Caco-2 (cell line): ENCODE data around the gene BEAN1. TPM values are rescaled to one million over a fixed set of nuclear protein-coding genes. Genes with fewer than 3 reads are reported as not detected.

Source experiments
- BruUV-seq: library from RNA; stranded (reverse); fragments of 400-500 nt; replicated peaks from 2 replicates; lab custom pipeline; 2021; lab: Mats Ljungman, UMichigan
- CTCF ChIA-PET: fragments of 300-600 bp; sonication (Branson Sonifier 250); formaldehyde crosslinking; loops from one replicate; lab custom pipeline; 2022; ENCODE audit warnings: antibody characterized with exemption; lab: Charles Lee
- POLR2A ChIA-PET: fragments of 300-600 bp; sonication (Branson Sonifier 250); formaldehyde crosslinking; loops from one replicate; lab custom pipeline; 2022; ENCODE audit warnings: antibody characterized with exemption; lab: Charles Lee
- DNase-seq, 2 experiments: peaks; one replicate each; pipeline versions ENCODE4 v3.0.0 to v3.0.0-alpha.2; 2020 to 2022
- H3K27me3 ChIP-seq: replicated peaks from 2 replicates; pipeline ENCODE4 v1.6.0; 2011; ENCODE audit warnings: low read length; ENCODE audit not compliant: control insufficient read depth, insufficient read depth
- H3K36me3 ChIP-seq: 2 replicates; pipeline ENCODE4 v1.5.1; 2011; ENCODE audit warnings: low read length; ENCODE audit not compliant: control insufficient read depth, insufficient read depth
- H3K4me1 ChIP-seq: fragments of 250-450 bp; sonication (Bioruptor Pico); 2 replicates; pipeline ENCODE4 v1.5.1; 2020; ENCODE audit warnings: mild to moderate bottlenecking
- H3K4me3 ChIP-seq: 2 replicates; pipeline ENCODE4 v1.5.1; 2011; ENCODE audit warnings: low read depth, mild to moderate bottlenecking, control low read depth, low read length
- H3K9me3 ChIP-seq: fragments of 250-450 bp; sonication (Bioruptor Pico); 2 replicates; pipeline ENCODE4 v1.5.1; 2020; ENCODE audit warnings: mild to moderate bottlenecking, moderate library complexity
- H3K27ac Mint-ChIP-seq: one replicate; pipeline ENCODE4 v1.8.0; 2022; ENCODE audit warnings: mixed read lengths; ENCODE audit not compliant: unreplicated experiment
- H3K27me3 Mint-ChIP-seq: one replicate; pipeline ENCODE4 v1.8.0; 2022; ENCODE audit warnings: mixed read lengths; ENCODE audit not compliant: insufficient read depth, unreplicated experiment
- H3K36me3 Mint-ChIP-seq: one replicate; pipeline ENCODE4 v1.8.0; 2022; ENCODE audit warnings: mild to moderate bottlenecking, mixed read lengths; ENCODE audit not compliant: insufficient read depth, unreplicated experiment
- H3K4me1 Mint-ChIP-seq: one replicate; pipeline ENCODE4 v1.8.0; 2022; ENCODE audit warnings: low read depth, mixed read lengths; ENCODE audit not compliant: unreplicated experiment
- H3K4me3 Mint-ChIP-seq: one replicate; pipeline ENCODE4 v1.8.0; 2022; ENCODE audit warnings: mild to moderate bottlenecking, moderate library complexity, mixed read lengths; ENCODE audit not compliant: unreplicated experiment
- H3K9me3 Mint-ChIP-seq: one replicate; pipeline ENCODE4 v1.8.0; 2022; ENCODE audit warnings: mixed read lengths; ENCODE audit not compliant: unreplicated experiment
- CTCF ChIP-seq, 2 experiments: fragments of 200-600 bp in 1 of 2; IDR thresholded peaks; 1 replicate in 1 of 2; 2 replicates in 1 of 2; pipeline versions ENCODE4 v1.5.1 to v1.8.0; 2011 to 2022; ENCODE audit warnings: antibody characterized with exemption in 1 of 2, control low read depth in 1 of 2, inconsistent platforms in 1 of 2, low read depth in 1 of 2, low read length in 1 of 2, mild to moderate bottlenecking in 1 of 2, moderate library complexity in 1 of 2; ENCODE audit not compliant: insufficient read depth in 1 of 2, severe bottlenecking in 1 of 2, unreplicated experiment in 1 of 2
- intact Hi-C: fragments of 100-400 bp; cut with micrococcal nuclease; formaldehyde crosslinking; loops from one replicate; pipeline ENCODE4 v1.10.0; 2022; ENCODE audit not compliant: unreplicated experiment
- total RNA-seq: library from RNA; stranded (reverse); gene quantifications from 2 replicates; pipeline ENCODE4 v1.2.3, GENCODE V29; 2022

BEAN1 gene
- total RNA-seq, 1 experiment from 2014 or later = not detected

GRCh38 chr16:66458853-66459252 lies 31.8 kb downstream of the BEAN1 start:
- intact Hi-C loops = no loop called here
- Mint-ChIP-seq H3K9me3 (no peaks in the 10 kb centered on the region), H3K4me3 (no peak overlapping the region), H3K27me3 (peaks cover 19% of the 10 kb centered on the region), H3K4me1 (no peaks in the 10 kb centered on the region), H3K27ac (no peak overlapping the region), H3K36me3 (no peaks in the 10 kb centered on the region)
- Histone ChIP-seq H3K27me3 (no peaks in the 10 kb centered on the region; the same call in 1 of the 2 replicates), H3K36me3 (no peaks in the 10 kb centered on the region), H3K9me3 (no peaks in the 10 kb centered on the region), H3K4me3 (no peak overlapping the region), H3K4me1 (no peaks in the 10 kb centered on the region)
- no peak for DNase-seq
- no TSS peak for BruUV-seq
- ChIA-PET CTCF (no interaction called here), POLR2A (no interaction called here)
- TF ChIP-seq CTCF (IDR thresholded peaks at IDR 0.05; ENCODE audit: insufficient read depth in 1 of 2, low read depth in 1 of 2, low read length in 1 of 2, severe bottlenecking in 1 of 2, unreplicated experiment in 1 of 2) = no peak

- H3K27ac Mint-ChIP-seq = no peak overlapping the region
- Histone ChIP-seq H3K27me3 (no peaks in the 10 kb centered on the region; the same call in 1 of the 2 replicates), H3K9me3 (no peaks in the 10 kb centered on the region), H3K4me3 (no peak overlapping the region), H3K4me1 (no peaks in the 10 kb centered on the region), H3K36me3 (no peaks in the 10 kb centered on the region)
- DNase-seq = no peak
- H3K4me1 Mint-ChIP-seq = no peaks in the 10 kb centered on the region
- TF ChIP-seq CTCF (IDR thresholded peaks at IDR 0.05; ENCODE audit: insufficient read depth in 1 of 2, low read depth in 1 of 2, low read length in 1 of 2, severe bottlenecking in 1 of 2, unreplicated experiment in 1 of 2) = no peak
- no peaks in the 10 kb centered on the region for H3K36me3 Mint-ChIP-seq
- peaks cover 21% of the 10 kb centered on the region for H3K27me3 Mint-ChIP-seq
- H3K4me3 Mint-ChIP-seq = no peak overlapping the region
- BruUV-seq = no TSS peak
- CTCF ChIA-PET = no interaction called here
- POLR2A ChIA-PET = no interaction called here
- H3K9me3 Mint-ChIP-seq = no peaks in the 10 kb centered on the region
- intact Hi-C loops = no loop called here
Measured at GRCh38 chr16:66459878-66460277, 32.8 kb downstream of the BEAN1 start.

- no peak for TF ChIP-seq CTCF (IDR thresholded peaks at IDR 0.05; ENCODE audit: insufficient read depth in 1 of 2, low read depth in 1 of 2, low read length in 1 of 2, severe bottlenecking in 1 of 2, unreplicated experiment in 1 of 2)
- BruUV-seq = no TSS peak
- H3K4me3 ChIP-seq = no peak overlapping the region
Measured at GRCh38 chr16:66460703-66461102, 33.6 kb downstream of the BEAN1 start.

More at GRCh38 chr16:66460703-66461102, 33.6 kb downstream of the BEAN1 start:
- Histone ChIP-seq H3K36me3 (no peaks in the 10 kb centered on the region), H3K9me3 (0 out of 2 replicates have a peak, but pooled peaks cover 2% of the 10 kb centered on the region), H3K4me1 (no peaks in the 10 kb centered on the region), H3K27me3 (no peaks in the 10 kb centered on the region; the same call in 1 of the 2 replicates)
- DNase-seq = no peak
- Mint-ChIP-seq H3K36me3 (no peaks in the 10 kb centered on the region), H3K27me3 (peaks cover 23% of the 10 kb centered on the region), H3K27ac (no peak overlapping the region), H3K4me1 (no peaks in the 10 kb centered on the region), H3K9me3 (no peaks in the 10 kb centered on the region), H3K4me3 (no peak overlapping the region)
- CTCF ChIA-PET = no interaction called here
- intact Hi-C loops = no loop called here
- POLR2A ChIA-PET = no interaction called here
